ENCODE measurements around the gene RAVER1.

The RAVER1 gene

GRCh38 chr19:10266706-10267105, 66.6 kb downstream of the RAVER1 start:
- no peak for DNase-seq

Measured in T1000 (cell line).